Pancreas (tissue), 10 donors: ENCODE data around the gene SPDYC. TPM values are rescaled to one million over a fixed set of nuclear protein-coding genes. Genes with fewer than 3 reads are reported as not detected.
A peak's percentile ranks its signal among the peaks of the same experiment; 100 is the strongest.

ENCODE experiments used
- ATAC-seq, 4 donors: fragments of 200-7000 bp; cut with Tn5 transposase; one replicate each; pipeline versions ENCODE4 v1.8.0 to v1.9.1; 2020; ENCODE audit warnings: mild to moderate bottlenecking in 4 of 4, moderate library complexity in 4 of 4
- DNase-seq, 6 donors: peaks; one replicate each; pipeline ENCODE4 v3.0.0-alpha.2; 2020
- FAIRE-seq: peaks from 2 replicates; lab custom pipeline; 2012; peaks lifted over from hg19 to GRCh38; lab: Jason Lieb, UNC
- H3K27ac ChIP-seq, 4 donors: fragments of 200-600 bp; sonication (generic); 1 replicate in 3 of 4; 2 replicates in 1 of 4; pipeline versions ENCODE4 v1.5.0 to v1.8.0; 2020
- H3K27me3 ChIP-seq, 4 donors: fragments of 200-600 bp; one replicate each; pipeline ENCODE4 v1.8.0; 2021
- H3K36me3 ChIP-seq, 3 donors: fragments of 200-600 bp; sonication (generic) in 1 of 3; one replicate each; pipeline versions ENCODE4 v1.5.0 to v1.8.0; 2020 to 2021
- H3K4me1 ChIP-seq, 3 donors: fragments of 200-600 bp; one replicate each; pipeline ENCODE4 v1.8.0; 2021
- H3K4me3 ChIP-seq, 4 donors: fragments of 200-600 bp; sonication (generic) in 2 of 4; one replicate each; pipeline versions ENCODE4 v1.5.0 to v1.8.0; 2020 to 2021
- H3K9me3 ChIP-seq, 4 donors: fragments of 200-600 bp; one replicate each; pipeline ENCODE4 v1.8.0; 2021
- CTCF ChIP-seq, 4 donors: fragments of 200-600 bp; sonication (generic) in 3 of 4; IDR thresholded peaks; one replicate each; pipeline versions ENCODE4 v1.5.0 to v1.8.0; 2021; ENCODE audit warnings: antibody characterized with exemption in 4 of 4
- WGBS, 2 donors: extraction: QIAGEN DNeasy Blood & Tissue Kit; methylation state at CpG; one replicate each; pipeline ENCODE4 v1.1.7; 2013; 5-methylcytosine and 5-hydroxymethylcytosine counted together
- intact Hi-C, 3 donors: fragments of 100-400 bp; cut with DNase I; formaldehyde crosslinking; loops; one replicate each; pipeline versions ENCODE4 v1.11.1 to v1.14.2; 2022
- polyA plus RNA-seq, 2 donors: library from polyadenylated mRNA; stranded (reverse); fragments of 200-250 nt; gene quantifications; one replicate each; pipeline ENCODE4 v1.2.3, GENCODE V29; 2013
- total RNA-seq, 6 donors: library from RNA; stranded (reverse); fragmentation: NEBNext Ultra II Directional in 4 of 6; extraction: Animal tissue kit (Norgen Biotek cat#: 25700) in 4 of 6; gene quantifications; one replicate each; pipeline versions ENCODE4 v1.2.1 to v1.2.4, GENCODE V29; 2021 to 2023
- donor health status: healthy with polysubstance abuse.
- donor health status: DM: no; HTN: no; CAD: no; lungs with moderate emphysema.
- donor health status: DM: no; HTN: no; CAD: no.
- donor health status: control.
- donor health status: control.
- donor health status: Bipolar disorder and iron deficiency.
- donor health status: DM: yes; HTN: yes; CAD: no.
- donor health status: DM: no; HTN: no; CAD: no.
- donor health status: DM: no; HTN: no; CAD: no.
- donor health status: DM: yes; HTN: yes; CAD: no.

SPDYC gene
- total and polyA plus RNA-seq, 8 donors: 0.14 TPM; not detected in 7

- WGBS, 2 donors: 0% methylated on average over 55 to 60 of the region's 60 CpGs
- no peak for FAIRE-seq
- H3K4me1 ChIP-seq: peaks cover 14 to 32% (median 26%) of the 10 kb centered on the region in 3 donors
- H3K4me3 ChIP-seq: peak within 1 kb of the TSS; percentile 70 to 93 (median 82)
- DNase-seq: peak; percentile 90 to 97 (median 94)
- TF ChIP-seq CTCF (IDR thresholded peaks at IDR 0.05): no peak
- H3K27ac ChIP-seq: peak within 1 kb of the TSS; percentile 99 to 100 (median 99)
- no peaks in the 10 kb centered on the region for H3K9me3 ChIP-seq
- intact Hi-C loops: loop anchor here in 2 of 3 donors (5.0 kb wide), 1 partner anchor 48 kb away; the partner anchor contains the start of gene CAPN1 (in 2 of the 2)
- peak; percentile 82 to 92 (median 84) for ATAC-seq
- peaks cover 2 to 38% (median 25%) of the 10 kb centered on the region in 3 donors for H3K36me3 ChIP-seq
- no peaks in the 10 kb centered on the region for H3K27me3 ChIP-seq
Measured at GRCh38 chr11:65134240-65134951, 35.6 kb upstream of the SPDYC start, which contains the start of gene SYVN1. SYVN1 (minus strand) TSS chr11:65134519; CDS start chr11:65133601, 918 bp downstream.

- intact Hi-C loops: loop anchor here in 2 of 3 donors (5.0 kb wide), 1 partner anchor 47 kb away; the partner anchor contains the start of gene CAPN1 (in 2 of the 2)
- Histone ChIP-seq H3K27ac (peak overlapping the region; percentile 99 to 100 (median 99)), H3K36me3 (peaks cover 0 to 31% (median 18%) of the 10 kb centered on the region in 3 donors), H3K4me3 (peak overlapping the region; percentile 70 to 93 (median 82)), H3K4me1 (peaks cover 14 to 32% (median 26%) of the 10 kb centered on the region in 3 donors), H3K27me3 (no peaks in the 10 kb centered on the region), H3K9me3 (no peaks in the 10 kb centered on the region)
- TF ChIP-seq CTCF (IDR thresholded peaks at IDR 0.05): no peak
- WGBS, 2 donors: 1% methylated on average over 24 of the region's 24 CpGs
- FAIRE-seq (peak; percentile 90), ATAC-seq (peak; percentile 75 to 90 (median 84)), DNase-seq (peak; percentile 90 to 99 (median 99))
Measured at GRCh38 chr11:65134952-65135632, 34.9 kb upstream of the SPDYC start.

- Histone ChIP-seq H3K36me3 (peaks cover 0 to 25% (median 12%) of the 10 kb centered on the region in 3 donors), H3K9me3 (no peaks in the 10 kb centered on the region), H3K4me1 (peaks cover 14 to 32% (median 26%) of the 10 kb centered on the region in 3 donors), H3K27me3 (no peaks in the 10 kb centered on the region), H3K4me3 (peak overlapping the region in 2 of 4 donors; percentile 70 to 78), H3K27ac (peak overlapping the region; percentile 99 to 100 (median 99))
- no peak for ATAC-seq
- 36 to 40% methylated on average over 11 of the region's 11 CpGs for WGBS, 2 donors
- TF ChIP-seq CTCF (IDR thresholded peaks at IDR 0.05): no peak
- DNase-seq: no peak
- intact Hi-C loops: no loop called here
- no peak for FAIRE-seq
Measured at GRCh38 chr11:65135633-65136145, 34.3 kb upstream of the SPDYC start.

- intact Hi-C loops: no loop called here
- peaks cover 0 to 16% (median 3%) of the 10 kb centered on the region in 3 donors for H3K36me3 ChIP-seq
- H3K9me3 ChIP-seq: no peaks in the 10 kb centered on the region
- TF ChIP-seq CTCF (IDR thresholded peaks at IDR 0.05): no peak
- DNase-seq (no peak), FAIRE-seq (no peak), ATAC-seq (no peak)
- H3K27ac ChIP-seq: peak overlapping the region in 3 of 4 donors; percentile 99 to 100 (median 99)
- H3K27me3 ChIP-seq: no peaks in the 10 kb centered on the region
- H3K4me1 ChIP-seq: peaks cover 14 to 30% (median 26%) of the 10 kb centered on the region in 3 donors
- no peak overlapping the region for H3K4me3 ChIP-seq
- 88 to 92% methylated on average over 15 of the region's 15 CpGs for WGBS, 2 donors
Measured at GRCh38 chr11:65136515-65137096, 33.4 kb upstream of the SPDYC start.
